GM19238 (cell line): Measurements from ENCODE around the gene S100A5.
A peak's percentile ranks its signal among the peaks of the same experiment; 100 is the strongest.

Experiments
- DNase-seq: peaks from one replicate; pipeline ENCODE4 v3.0.0; 2011; ENCODE audit warnings: low spot score; ENCODE audit not compliant: insufficient read length

Gene S100A5

GRCh38 chr1:153509036-153509435 lies 31.7 kb downstream of the S100A5 start:
- DNase-seq, result no peak

- no peak for DNase-seq
These were observed 32.7 kb downstream of the S100A5 start for GRCh38 chr1:153507926-153508583.

GRCh38 chr1:153506831-153507413 lies 33.8 kb downstream of the S100A5 start:
- no peak for DNase-seq

GRCh38 chr1:153506386-153506785 lies 34.3 kb downstream of the S100A5 start:
- DNase-seq, result no peak

GRCh38 chr1:153505576-153505975 lies 35.2 kb downstream of the S100A5 start:
- no peak for DNase-seq

GRCh38 chr1:153503766-153504165 lies 37.0 kb downstream of the S100A5 start:
- no peak for DNase-seq

- DNase-seq, result no peak
These were observed 42.0 kb downstream of the S100A5 start for GRCh38 chr1:153498746-153499145.

- DNase-seq, result no peak
These were observed 45.2 kb downstream of the S100A5 start for GRCh38 chr1:153495536-153495935.

GRCh38 chr1:153494976-153495535 lies 45.7 kb downstream of the S100A5 start:
- peak; percentile 39 for DNase-seq

- no peak for DNase-seq
These were observed 47.3 kb downstream of the S100A5 start for GRCh38 chr1:153493343-153493960.

GRCh38 chr1:153490272-153491051 lies 50.3 kb downstream of the S100A5 start:
- no peak for DNase-seq

GRCh38 chr1:153488731-153489130 lies 52.0 kb downstream of the S100A5 start:
- DNase-seq, result no peak

- no peak for DNase-seq
These were observed 53.0 kb downstream of the S100A5 start for GRCh38 chr1:153487707-153488106.
